GM12891 (cell line): ENCODE results near the gene NENF.

ENCODE experiments used
- PAX5 ChIP-seq: IDR thresholded peaks from 2 replicates; pipeline ENCODE4 v1.6.1; 2011; ENCODE audit warnings: low read length, moderate library complexity, mild to moderate bottlenecking; ENCODE audit not compliant: insufficient read depth, severe bottlenecking
- POLR2A ChIP-seq: IDR thresholded peaks from 2 replicates; pipeline ENCODE4 v1.6.1; 2011; ENCODE audit warnings: low read depth, low read length, control low read depth
- POLR2AphosphoS5 ChIP-seq: IDR thresholded peaks from 2 replicates; pipeline ENCODE4 v1.6.1; 2011; ENCODE audit warnings: low read depth, low read length, control low read depth
- POU2F2 ChIP-seq: IDR thresholded peaks from 2 replicates; pipeline ENCODE4 v1.6.1; 2011; ENCODE audit warnings: low read depth, mild to moderate bottlenecking, control low read depth, low read length, moderate library complexity
- SPI1 ChIP-seq: IDR thresholded peaks from 2 replicates; pipeline ENCODE4 v1.6.1; 2011; ENCODE audit warnings: low read depth, low read length, control low read depth

- no peak for TF ChIP-seq POLR2A
- no peak for TF ChIP-seq PAX5
- no peak for TF ChIP-seq POLR2AphosphoS5
- TF ChIP-seq POU2F2: no peak
- TF ChIP-seq SPI1: no peak
Measured at GRCh38 chr1:212434992-212435391, 2.3 kb downstream of the NENF start.
